Adrenal gland (tissue), 12 donors: ENCODE results near the gene ISCA1. TPM values are rescaled to one million over a fixed set of nuclear protein-coding genes. Genes with fewer than 3 reads are reported as not detected.

ENCODE experiments used
- DNase-seq, 7 donors: peaks; one replicate each; pipeline ENCODE4 v3.0.0-alpha.2; 2019 to 2020
- H3K27ac ChIP-seq, 5 donors: fragments of 200-600 bp; sonication (generic) in 4 of 5; 1 replicate in 3 of 5; 2 replicates in 2 of 5; pipeline versions ENCODE4 v1.5.1 to v1.8.0; 2016 to 2020; ENCODE audit warnings: mild to moderate bottlenecking in 1 of 5
- H3K27me3 ChIP-seq: fragments of 200-600 bp; 2 replicates; pipeline ENCODE4 v1.8.0; 2021
- H3K36me3 ChIP-seq, 2 donors: fragments of 200-600 bp; replicated peaks in 1 of 2; 1 replicate in 1 of 2; 2 replicates in 1 of 2; pipeline versions ENCODE4 v1.5.1 to v1.8.0; 2018 to 2022
- H3K4me1 ChIP-seq, 2 donors: fragments of 200-600 bp; replicated peaks in 1 of 2; 1 replicate in 1 of 2; 2 replicates in 1 of 2; pipeline versions ENCODE4 v1.5.1 to v1.8.0; 2018 to 2021
- H3K4me3 ChIP-seq, 4 donors: fragments of 200-600 bp; sonication (generic) in 3 of 4; one replicate each; pipeline ENCODE4 v1.5.1; 2016 to 2018
- H3K9me3 ChIP-seq, 3 donors: fragments of 200-600 bp; sonication (generic) in 1 of 3; replicated peaks in 1 of 3; 1 replicate in 2 of 3; 2 replicates in 1 of 3; pipeline versions ENCODE4 v1.5.1 to v1.8.0; 2016 to 2021
- POLR2A ChIP-seq, 2 donors: fragments of 450-650 bp; IDR thresholded peaks; one replicate each; pipeline ENCODE4 v1.6.1; 2017; ENCODE audit warnings: antibody characterized with exemption in 2 of 2, mild to moderate bottlenecking in 2 of 2, moderate library complexity in 1 of 2
- WGBS, 4 donors: extraction: QIAGEN DNeasy Blood & Tissue Kit in 2 of 4; methylation state at CpG; one replicate each; pipeline versions ENCODE4 v1.1.5 to v1.1.7; 2013 to 2017; 5-methylcytosine and 5-hydroxymethylcytosine counted together
- intact Hi-C, 2 donors: fragments of 100-400 bp; cut with DNase I; formaldehyde crosslinking; loops; one replicate each; pipeline versions ENCODE4 v1.14.1 to v1.15.0; 2022 to 2023
- polyA plus RNA-seq, 3 donors: library from polyadenylated mRNA; stranded (reverse); fragments of 200-250 nt in 2 of 3; fragments of 350-450 nt in 1 of 3; fragmentation: Illumina TruSeq in 1 of 3; extraction: RNeasy Lipid Tissue Mini Kit (QIAGEN cat#74804) in 1 of 3; gene quantifications; one replicate each; pipeline ENCODE4 v1.2.3, GENCODE V29; 2013 to 2014
- total RNA-seq, 9 donors: library from RNA; depleted of rRNA in 4 of 9; stranded (reverse); fragments of >200 nt in 4 of 9; fragments of 120-200 nt in 1 of 9; fragmentation: NEBNext Ultra II Directional in 1 of 9; extraction: Animal tissue kit (Norgen Biotek cat#: 25700) in 1 of 9; gene quantifications; one replicate each; pipeline versions ENCODE4 v1.1.0 to v1.2.4, GENCODE V29; 2013 to 2023
- TF ChIP-seq, protein P1 (sequence below), 6 experiments: fragments of 450-650 bp in 4 of 6; fragments of 200-600 bp in 2 of 6; sonication (generic) in 1 of 6; IDR thresholded peaks; 1 replicate in 5 of 6; 2 replicates in 1 of 6; pipeline versions ENCODE4 v1.5.1 to v1.8.0; 2016 to 2021; ENCODE audit warnings: antibody characterized with exemption in 6 of 6, mild to moderate bottlenecking in 2 of 6, moderate library complexity in 1 of 6
- donor health status: healthy with polysubstance abuse.
- donor health status: Bipolar disorder and iron deficiency.
- donor health status: DM: yes; HTN: yes; CAD: no.
- donor health status: DM: no; HTN: no; CAD: no.
- donor health status: DM: no; HTN: no; CAD: no.
- donor health status: DM: yes; HTN: yes; CAD: no.

Gene ISCA1
- total and polyA plus RNA-seq, 12 donors, result 16.3 to 128 (median 50.7) TPM

DNA sequence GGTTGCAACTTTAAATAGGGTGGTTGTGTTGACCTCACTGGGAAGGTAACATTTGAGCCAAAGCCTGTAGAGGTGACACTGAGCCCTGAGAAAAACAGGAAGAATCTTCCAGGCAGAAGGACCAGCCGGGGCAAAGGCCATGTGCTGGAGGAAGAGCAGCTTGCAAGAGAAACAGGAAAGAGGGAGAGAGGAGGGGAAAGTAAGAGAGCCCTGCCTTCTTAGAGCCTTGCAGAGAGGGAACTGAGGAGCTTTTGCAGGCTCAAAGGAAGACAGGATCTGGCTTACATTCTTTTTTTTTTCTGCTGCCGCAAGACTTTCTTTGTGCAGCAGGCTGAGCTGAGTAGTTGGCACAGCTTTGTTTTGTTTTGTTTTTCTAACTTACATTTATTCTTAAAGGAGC, 40.3 kb downstream of the ISCA1 start:
- no peak overlapping the region for H3K4me3 ChIP-seq
- H3K9me3 ChIP-seq, result no peaks in the 10 kb centered on the region
- 41 to 53% (median 48%) methylated on average over 2 of the region's 2 CpGs for WGBS, 4 donors
- no peaks in the 10 kb centered on the region for H3K36me3 ChIP-seq
- intact Hi-C loops, result no loop called here
- DNase-seq, result no peak
- TF ChIP-seq, protein P1, sequence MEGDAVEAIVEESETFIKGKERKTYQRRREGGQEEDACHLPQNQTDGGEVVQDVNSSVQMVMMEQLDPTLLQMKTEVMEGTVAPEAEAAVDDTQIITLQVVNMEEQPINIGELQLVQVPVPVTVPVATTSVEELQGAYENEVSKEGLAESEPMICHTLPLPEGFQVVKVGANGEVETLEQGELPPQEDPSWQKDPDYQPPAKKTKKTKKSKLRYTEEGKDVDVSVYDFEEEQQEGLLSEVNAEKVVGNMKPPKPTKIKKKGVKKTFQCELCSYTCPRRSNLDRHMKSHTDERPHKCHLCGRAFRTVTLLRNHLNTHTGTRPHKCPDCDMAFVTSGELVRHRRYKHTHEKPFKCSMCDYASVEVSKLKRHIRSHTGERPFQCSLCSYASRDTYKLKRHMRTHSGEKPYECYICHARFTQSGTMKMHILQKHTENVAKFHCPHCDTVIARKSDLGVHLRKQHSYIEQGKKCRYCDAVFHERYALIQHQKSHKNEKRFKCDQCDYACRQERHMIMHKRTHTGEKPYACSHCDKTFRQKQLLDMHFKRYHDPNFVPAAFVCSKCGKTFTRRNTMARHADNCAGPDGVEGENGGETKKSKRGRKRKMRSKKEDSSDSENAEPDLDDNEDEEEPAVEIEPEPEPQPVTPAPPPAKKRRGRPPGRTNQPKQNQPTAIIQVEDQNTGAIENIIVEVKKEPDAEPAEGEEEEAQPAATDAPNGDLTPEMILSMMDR (IDR thresholded peaks at IDR 0.05), result no peak
- TF ChIP-seq POLR2A (IDR thresholded peaks at IDR 0.05), result no peak
- H3K27ac ChIP-seq, result no peak overlapping the region
- no peaks in the 10 kb centered on the region for H3K27me3 ChIP-seq
- no peaks in the 10 kb centered on the region for H3K4me1 ChIP-seq

DNA sequence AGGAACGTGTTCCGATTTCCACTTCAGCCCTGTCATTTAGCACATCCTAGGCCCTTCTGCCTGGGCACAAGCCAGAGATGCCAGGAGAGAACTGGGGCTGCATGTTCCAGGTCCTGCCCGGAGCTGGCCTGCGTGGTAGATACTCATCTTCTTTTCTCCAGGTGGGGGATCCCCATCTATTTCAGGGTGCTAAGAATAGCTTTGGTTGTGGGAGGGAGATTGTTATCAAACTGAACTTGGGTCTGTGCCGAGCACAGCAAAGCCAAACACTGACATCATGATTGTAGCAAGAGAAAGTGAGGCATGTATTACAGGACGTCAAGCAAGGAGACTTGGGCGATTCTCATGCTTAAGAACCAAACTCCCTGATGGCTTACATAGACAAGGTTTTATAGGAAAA, 41.1 kb downstream of the ISCA1 start:
- Histone ChIP-seq H3K4me3 (no peak overlapping the region), H3K4me1 (no peaks in the 10 kb centered on the region), H3K27ac (no peak overlapping the region), H3K27me3 (no peaks in the 10 kb centered on the region), H3K9me3 (no peaks in the 10 kb centered on the region), H3K36me3 (no peaks in the 10 kb centered on the region)
- 65 to 82% (median 73%) methylated on average over 7 of the region's 7 CpGs for WGBS, 4 donors
- TF ChIP-seq, protein P1 (IDR thresholded peaks at IDR 0.05), result no peak
- no peak for TF ChIP-seq POLR2A (IDR thresholded peaks at IDR 0.05)
- intact Hi-C loops, result no loop called here
- no peak for DNase-seq

DNA sequence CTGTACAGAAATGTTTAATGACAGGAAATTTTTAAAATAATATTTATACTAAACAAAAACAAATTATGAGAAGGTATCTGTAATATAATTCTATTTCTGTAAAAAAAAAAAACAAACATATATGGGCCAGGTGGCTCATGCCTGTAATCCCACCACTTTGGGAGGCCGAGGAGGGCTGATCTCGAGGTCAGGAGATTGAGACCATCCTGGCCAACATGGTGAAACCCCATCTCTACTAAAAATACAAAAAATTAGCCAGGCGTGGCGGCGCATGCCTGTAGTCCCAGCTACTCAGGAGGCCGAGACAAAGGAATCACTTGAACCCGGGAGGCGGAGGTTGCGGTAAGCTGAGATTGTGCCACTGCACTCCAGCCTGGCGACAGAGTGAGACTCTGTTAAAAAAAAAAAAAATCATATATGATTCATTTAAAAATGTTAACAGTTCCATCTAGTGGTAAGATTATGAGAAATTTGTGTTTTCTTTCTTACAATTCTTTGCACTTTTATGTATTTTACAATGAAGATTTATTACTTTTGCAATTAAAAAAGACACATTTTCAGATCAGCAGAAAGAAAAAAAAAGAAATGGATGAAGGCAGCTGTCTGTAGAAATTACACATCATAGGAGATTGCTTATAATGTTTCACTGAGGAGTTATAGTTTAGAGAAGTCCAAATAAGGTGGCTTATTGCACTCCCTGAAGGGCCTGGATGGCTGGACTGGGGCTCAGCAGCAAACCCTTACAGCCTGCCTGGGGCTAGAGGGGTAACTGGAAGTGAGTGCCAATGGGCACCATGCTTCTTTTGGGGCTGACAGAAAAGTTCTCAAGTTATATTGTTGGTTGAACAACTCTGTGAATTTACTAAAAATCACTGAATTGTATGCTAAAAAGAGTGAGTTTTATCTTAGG, 43.2 kb downstream of the ISCA1 start:
- WGBS, 4 donors, result 53 to 61% (median 55%) methylated on average over 10 of the region's 10 CpGs
- Histone ChIP-seq H3K27ac (no peak overlapping the region), H3K36me3 (no peaks in the 10 kb centered on the region), H3K4me1 (no peaks in the 10 kb centered on the region), H3K27me3 (no peaks in the 10 kb centered on the region), H3K4me3 (no peak overlapping the region), H3K9me3 (no peaks in the 10 kb centered on the region)
- no peak for TF ChIP-seq POLR2A (IDR thresholded peaks at IDR 0.05)
- TF ChIP-seq, protein P1 (IDR thresholded peaks at IDR 0.05), result peak in 5 of 6 experiments; percentile 13 to 53 (median 48)
- DNase-seq, result peak in 1 of 7 donors; percentile 11
- intact Hi-C loops, result loop anchor here in 1 of 2 donors (5.0 kb wide), 1 partner anchor 417 kb away; no protein-coding TSS in a partner anchor

DNA sequence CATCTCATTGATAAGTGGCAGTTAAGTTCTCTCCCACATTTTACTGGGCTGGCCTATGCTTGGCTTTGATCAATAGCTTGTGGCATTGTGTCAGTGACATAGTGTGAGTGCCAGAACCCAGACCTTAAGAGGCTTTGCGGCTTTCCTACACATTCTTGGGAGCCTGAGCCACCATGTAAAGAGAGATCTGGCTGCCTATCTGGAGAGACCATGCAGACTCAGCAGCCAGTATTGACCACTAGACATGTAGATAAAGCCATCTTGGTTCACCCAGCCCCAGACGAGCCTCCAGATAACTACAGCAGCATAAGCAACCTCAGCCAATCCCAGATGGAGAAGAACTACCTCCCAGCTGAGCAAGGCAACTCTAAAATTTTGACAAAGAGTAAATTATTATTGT, 51.5 kb downstream of the ISCA1 start:
- TF ChIP-seq, protein P1 (IDR thresholded peaks at IDR 0.05), result no peak
- no peak for TF ChIP-seq POLR2A (IDR thresholded peaks at IDR 0.05)
- Histone ChIP-seq H3K4me1 (no peaks in the 10 kb centered on the region), H3K27ac (no peak overlapping the region), H3K36me3 (no peaks in the 10 kb centered on the region), H3K9me3 (no peaks in the 10 kb centered on the region), H3K4me3 (no peak overlapping the region), H3K27me3 (no peaks in the 10 kb centered on the region)
- DNase-seq, result no peak
- intact Hi-C loops, result no loop called here
- 76 to 87% (median 81%) methylated on average over 2 of the region's 2 CpGs for WGBS, 4 donors
